ENCODE data around the gene ELMO3.

The ELMO3 gene

GRCh38 chr16:67162506-67163163 is 36.3 kb upstream of the ELMO3 start:
- no peak for DNase-seq (ENCODE audit: extremely low read depth, low read depth)
- no peak for TF ChIP-seq CTCF (IDR thresholded peaks at IDR 0.05; ENCODE audit: low read depth, low read length)

DNA sequence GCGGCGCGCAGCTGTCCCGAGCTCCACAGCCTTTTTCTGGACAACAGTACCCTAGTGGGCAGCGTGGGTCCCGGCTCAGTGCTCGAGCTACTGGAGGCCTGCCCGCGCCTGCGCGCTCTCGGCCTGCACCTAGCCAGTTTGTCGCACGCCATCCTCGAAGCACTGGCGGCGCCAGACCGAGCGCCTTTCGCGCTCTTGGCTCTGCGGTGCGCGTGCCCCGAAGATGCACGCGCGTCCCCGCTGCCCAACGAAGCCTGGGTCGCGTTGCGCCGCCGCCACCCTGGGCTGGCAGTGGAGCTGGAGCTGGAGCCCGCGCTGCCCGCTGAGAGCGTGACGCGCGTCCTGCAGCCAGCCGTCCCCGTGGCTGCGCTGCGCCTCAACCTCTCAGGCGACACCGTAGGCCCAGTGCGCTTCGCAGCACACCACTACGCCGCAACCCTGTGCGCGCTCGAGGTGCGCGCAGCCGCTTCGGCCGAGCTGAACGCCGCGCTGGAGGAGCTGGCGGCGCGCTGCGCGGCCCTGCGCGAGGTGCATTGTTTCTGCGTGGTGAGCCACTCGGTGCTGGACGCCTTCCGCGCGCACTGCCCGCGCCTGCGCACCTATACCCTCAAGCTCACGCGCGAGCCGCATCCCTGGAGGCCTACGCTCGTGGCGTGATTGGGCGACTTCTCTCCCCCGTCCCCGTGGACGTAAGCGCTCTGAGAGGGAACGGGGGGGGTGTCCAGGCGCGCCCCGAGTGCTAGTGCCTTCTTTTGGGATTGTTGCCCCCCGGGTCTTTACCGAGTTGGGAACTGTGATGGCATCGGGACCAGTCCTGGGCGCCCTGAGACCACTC is 35.5 kb upstream of the ELMO3 start:
- DNase-seq (ENCODE audit: extremely low read depth, low read depth) = no peak

DNA sequence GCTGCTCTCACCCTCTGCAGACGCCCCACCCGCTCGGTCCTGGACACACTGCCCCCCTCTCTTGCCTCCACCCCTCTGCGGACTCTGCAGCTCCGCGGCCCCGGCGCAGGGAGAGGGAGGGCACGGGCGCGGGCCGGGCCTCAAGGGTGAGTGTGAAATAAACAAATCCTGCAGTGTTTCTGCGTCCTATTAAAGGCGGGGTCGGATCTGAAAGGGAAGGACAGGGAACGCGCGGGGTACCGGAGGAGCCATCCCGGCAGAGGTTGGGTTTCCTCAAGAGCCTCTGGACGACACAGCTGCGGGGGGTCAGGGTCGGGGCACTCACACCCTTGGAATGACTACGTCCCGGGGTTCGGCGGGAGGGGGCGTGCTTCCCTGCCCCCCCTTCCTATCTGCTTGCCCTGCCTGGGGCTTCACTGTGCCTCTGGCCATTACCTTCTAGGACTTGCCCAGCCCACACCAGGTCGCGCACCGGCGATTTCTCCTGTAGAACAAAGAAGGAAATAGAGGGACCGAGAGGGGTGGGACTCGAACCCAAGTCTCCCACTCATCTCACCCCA is 34.9 kb upstream of the ELMO3 start:
- no peak for TF ChIP-seq CTCF (IDR thresholded peaks at IDR 0.05; ENCODE audit: low read depth, low read length)
- DNase-seq (ENCODE audit: extremely low read depth, low read depth) = no peak

More for the DNA sequence above, 35.5 kb upstream of the ELMO3 start:
- TF ChIP-seq CTCF (IDR thresholded peaks at IDR 0.05; ENCODE audit: low read depth, low read length) = no peak

GRCh38 chr16:67164599-67165061 is 34.3 kb upstream of the ELMO3 start, which contains the start of gene HSF4:
HSF4 (plus strand) TSS chr16:67164745; CDS start chr16:67164812, 67 bp downstream.
- no peak for DNase-seq (ENCODE audit: extremely low read depth, low read depth)
- no peak for TF ChIP-seq CTCF (IDR thresholded peaks at IDR 0.05; ENCODE audit: low read depth, low read length)

- no peak for DNase-seq (ENCODE audit: extremely low read depth, low read depth)
- TF ChIP-seq CTCF (IDR thresholded peaks at IDR 0.05; ENCODE audit: low read depth, low read length) = no peak
Observed at GRCh38 chr16:67165121-67166078, 33.5 kb upstream of the ELMO3 start.

DNA sequence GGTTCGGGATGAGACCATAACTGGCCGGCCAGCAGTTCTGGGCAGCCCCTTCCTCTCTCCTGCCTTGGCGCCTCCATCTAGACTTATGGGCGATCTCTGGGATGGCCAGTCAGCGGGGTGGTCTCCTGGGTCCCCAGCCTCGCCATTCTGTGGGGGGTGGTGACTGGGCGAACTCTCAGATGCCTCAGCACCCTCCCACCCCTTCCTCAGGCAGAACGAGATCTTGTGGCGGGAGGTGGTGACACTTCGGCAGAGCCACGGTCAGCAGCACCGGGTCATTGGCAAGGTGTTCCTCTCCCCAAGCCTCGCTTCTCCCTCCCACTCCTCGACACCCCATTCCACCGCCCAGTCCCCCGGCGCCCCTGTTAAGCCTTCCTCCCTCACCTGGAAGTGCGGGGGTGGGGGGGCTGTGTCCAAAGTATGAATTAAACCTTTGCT is 32.8 kb upstream of the ELMO3 start:
- no peak for TF ChIP-seq CTCF (IDR thresholded peaks at IDR 0.05; ENCODE audit: low read depth, low read length)
- no peak for DNase-seq (ENCODE audit: extremely low read depth, low read depth)

Measured in AG09319 (cell line).